NCI-H2227 (cell line): ENCODE measurements around the gene IFT88.
A peak's percentile ranks its signal among the peaks of the same experiment; 100 is the strongest.

ENCODE experiments used
- DNase-seq: peaks from one replicate; lab custom pipeline; 2025; ENCODE audit not compliant: unreplicated experiment; lab: John Stamatoyannopoulos, UW

IFT88 gene

DNA sequence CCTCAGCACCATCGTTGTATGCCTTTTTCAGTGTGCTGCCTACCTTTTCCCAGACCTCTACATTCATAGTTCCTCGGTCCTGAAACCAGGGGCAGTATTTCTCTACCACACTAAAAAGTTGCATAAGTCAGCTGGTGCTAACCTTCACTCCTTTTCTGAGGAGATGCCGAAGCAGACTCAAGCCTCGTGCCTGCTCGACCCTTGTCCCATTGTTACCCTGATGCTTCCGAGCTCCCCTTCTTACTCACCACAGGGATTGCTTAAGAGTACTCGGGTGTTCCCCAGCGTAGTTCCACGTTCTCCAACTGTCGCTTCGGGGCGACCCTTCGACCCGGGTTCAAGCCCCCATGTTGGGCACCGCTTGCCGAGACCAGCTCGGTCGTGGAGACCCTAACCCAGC, 117.6 kb downstream of the IFT88 start:
- DNase-seq = no peak

DNA sequence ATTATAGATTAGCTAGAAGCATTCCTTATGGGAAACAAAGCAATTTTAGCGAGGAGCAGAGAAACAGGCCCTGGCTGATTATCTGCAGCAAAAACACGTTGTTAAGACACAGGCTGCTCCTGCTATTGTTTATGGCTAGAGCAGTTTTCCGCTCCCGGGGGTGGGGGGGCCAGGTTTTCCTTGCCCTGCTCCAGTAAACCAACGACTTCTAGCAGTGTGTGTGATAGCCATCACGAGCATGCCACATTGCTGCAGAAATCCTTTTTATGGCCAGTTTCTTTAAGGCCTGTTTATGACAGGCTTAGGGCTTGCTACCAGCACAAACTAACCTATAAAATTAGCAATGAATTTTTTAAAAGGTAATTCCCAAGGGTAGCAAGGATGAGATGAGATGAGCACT, 118.1 kb downstream of the IFT88 start:
- DNase-seq = no peak

DNA sequence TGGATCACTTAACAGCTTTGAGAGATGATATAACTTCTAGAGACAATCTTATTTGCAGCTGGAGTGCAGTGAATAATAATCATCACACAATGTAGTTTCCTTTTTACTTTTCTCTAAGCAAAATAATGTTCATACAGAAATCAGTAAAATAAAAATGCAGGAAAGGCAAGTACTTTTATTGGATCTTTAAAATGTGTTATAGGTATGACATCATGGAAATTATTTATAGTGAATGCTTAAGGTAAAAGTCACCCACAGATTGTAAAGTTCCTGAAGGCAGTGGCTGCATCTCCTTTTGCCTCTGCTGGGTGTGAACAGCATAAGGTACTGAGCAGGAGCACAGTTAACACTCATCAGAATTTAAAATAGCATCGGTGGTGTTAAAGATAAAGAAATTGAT, 119.2 kb downstream of the IFT88 start:
- DNase-seq = no peak

DNA sequence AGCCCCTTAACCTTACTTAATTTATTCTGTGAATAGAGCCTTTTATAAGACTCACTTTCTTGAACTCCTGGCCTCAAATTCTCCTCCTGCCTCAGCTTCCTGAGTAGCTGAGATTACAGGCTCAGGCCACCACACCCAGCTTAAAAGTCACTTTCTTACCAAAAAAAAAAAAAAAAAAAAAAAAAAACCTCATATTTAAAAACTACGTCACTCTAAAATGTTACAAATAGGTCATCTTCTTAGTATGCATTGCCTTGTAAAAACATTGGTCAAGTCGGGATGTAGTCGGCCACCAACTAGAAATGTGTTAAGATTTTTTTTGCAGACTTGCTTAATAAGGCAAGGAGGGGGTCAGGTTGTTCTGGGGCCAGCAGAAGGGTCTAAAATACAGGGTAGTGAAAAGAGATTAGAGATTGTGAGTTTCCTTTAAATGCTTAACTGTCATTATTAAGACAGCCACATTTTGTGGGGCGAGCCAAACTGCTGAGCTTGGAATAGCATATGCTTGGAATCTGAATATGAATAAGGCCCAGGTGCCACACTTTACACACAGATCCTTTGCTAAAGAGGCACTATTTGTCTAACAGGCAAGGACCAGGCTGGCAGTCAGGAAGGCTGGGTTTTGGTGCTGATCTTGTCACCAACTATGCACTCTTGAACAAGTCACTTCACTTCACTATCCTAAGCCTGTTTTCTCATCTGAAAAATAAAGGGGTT, 120.1 kb downstream of the IFT88 start:
- DNase-seq = no peak

DNA sequence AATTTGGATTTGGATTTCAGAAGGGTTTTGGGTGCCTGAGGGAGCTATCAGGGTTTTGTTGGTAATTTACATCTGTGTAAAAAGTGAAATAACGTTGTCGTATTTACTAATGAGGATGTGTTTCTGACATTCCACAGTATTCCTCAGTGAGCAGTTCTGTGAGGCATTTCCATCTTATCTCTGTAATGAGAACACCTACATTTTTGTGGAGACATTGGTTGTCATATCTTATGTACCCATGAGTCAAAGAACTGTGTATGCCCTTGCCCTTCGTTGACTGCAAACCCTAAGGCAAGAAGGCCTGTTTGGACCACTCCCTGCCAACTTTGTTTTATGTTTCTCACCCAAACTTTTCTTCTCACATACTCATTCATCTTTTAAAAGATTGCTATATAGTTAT, 122.3 kb downstream of the IFT88 start:
- no peak for DNase-seq

DNA sequence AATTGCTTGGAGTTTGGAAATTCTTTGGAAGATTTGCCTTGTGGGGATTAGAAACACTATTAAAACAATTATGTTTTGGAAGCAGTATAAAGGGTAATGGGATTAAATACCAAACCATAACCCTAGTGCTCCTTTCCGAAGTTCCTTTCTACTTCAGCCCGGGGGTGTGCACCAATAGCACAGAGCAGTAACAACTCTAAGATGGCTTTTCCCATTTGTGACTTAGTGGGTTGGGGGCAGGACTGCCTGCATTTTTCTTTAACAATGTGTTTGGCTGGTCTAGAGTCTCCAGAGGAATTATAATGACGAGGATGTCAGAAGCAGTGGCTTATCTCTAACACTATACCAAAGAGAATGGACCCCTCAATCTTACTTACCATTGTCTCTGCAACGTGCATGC, 124.7 kb downstream of the IFT88 start:
- DNase-seq = no peak

DNA sequence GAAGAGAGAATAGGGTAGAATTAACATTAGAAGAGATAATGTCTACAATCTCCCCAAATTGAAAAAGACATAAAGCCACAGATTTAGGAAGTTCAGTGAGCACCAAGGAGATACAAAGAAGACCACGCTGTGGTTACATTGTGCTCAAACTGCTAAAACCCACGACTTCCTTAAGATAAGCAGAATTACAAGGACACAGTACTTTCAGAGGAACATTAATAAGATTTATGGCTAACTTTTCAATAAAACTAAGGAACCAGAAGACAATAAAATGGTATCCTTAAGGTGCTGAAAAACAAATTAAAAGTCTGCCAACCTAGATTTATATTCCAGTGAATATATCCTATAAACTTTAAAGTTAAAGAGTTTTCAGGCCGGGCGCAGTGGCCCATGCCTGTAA, 129.1 kb downstream of the IFT88 start:
- no peak for DNase-seq

DNA sequence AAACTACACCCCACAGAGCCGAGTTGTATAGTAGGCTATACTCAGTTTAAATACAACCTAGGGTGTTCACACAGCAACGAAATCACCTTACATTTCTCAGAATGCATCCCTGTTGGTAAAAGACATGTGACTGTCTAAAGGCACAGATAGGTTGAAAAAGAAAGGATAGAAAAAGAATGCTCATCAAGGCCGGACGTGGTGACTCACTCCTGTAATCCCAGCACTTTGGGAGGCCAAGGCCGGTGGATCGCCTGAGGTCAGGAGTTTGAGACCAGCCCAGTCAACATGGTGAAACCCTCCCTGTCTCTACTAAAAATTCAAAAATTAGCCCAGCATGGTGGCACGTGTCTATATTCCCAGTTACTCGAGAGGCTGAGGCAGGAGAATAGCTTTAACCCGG, 132.8 kb downstream of the IFT88 start:
- no peak for DNase-seq

DNA sequence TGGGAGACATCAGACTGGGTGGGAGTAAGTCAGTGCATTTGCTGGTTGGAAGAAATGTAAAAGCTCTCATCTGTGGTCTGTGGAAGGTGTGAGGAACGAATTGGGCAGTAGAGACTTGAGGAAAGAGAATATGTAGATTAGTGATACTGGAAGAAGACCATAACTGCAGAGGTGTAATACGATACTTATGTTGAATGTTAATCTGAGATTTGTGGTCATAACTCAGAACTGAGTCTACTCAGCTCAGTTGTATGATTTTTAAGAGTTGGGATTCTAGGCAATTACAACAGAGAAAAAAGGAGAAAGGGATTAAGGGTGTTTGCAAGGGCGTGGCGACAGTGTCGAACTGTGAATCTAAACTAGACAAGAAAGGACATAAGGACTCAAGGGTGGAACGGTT, 133.3 kb downstream of the IFT88 start:
- DNase-seq = no peak

DNA sequence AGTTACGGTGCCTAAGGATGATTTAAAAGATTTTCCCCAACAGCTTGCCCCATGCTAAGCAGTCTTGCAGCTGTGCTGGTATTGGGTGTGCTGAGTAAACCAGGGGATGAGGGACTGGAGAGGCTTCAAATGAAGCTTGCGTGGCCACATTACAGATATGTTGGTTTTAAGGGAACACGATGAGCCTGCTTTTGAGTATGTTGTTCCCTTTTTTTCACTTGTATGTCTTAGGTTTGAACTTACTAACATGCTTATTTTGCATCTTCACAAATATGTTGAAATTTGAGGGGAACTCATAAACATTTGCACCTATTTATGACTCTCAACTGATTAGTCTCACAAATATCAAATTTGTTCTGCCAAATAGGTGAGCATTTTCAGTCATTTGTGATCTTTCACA, 134.5 kb downstream of the IFT88 start:
- DNase-seq = no peak

DNA sequence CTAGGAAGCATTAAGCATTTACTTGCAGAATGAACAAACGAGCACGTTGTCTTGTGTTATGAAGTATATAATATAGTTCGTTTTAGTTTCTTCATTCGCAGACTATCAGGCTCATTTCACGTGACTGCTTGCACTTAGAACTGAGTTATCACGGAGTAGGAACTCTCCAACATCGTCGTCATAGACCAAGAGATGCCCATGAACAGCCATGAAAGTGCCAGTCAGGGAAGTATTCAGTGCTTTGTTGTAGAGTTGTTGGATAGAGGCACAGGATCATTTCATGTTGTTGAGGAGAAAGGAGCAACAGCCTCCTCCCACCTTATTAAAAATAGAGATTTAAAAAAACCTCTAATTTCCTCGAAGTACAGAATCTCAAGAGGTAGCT, 135.6 kb downstream of the IFT88 start:
- no peak for DNase-seq

DNA sequence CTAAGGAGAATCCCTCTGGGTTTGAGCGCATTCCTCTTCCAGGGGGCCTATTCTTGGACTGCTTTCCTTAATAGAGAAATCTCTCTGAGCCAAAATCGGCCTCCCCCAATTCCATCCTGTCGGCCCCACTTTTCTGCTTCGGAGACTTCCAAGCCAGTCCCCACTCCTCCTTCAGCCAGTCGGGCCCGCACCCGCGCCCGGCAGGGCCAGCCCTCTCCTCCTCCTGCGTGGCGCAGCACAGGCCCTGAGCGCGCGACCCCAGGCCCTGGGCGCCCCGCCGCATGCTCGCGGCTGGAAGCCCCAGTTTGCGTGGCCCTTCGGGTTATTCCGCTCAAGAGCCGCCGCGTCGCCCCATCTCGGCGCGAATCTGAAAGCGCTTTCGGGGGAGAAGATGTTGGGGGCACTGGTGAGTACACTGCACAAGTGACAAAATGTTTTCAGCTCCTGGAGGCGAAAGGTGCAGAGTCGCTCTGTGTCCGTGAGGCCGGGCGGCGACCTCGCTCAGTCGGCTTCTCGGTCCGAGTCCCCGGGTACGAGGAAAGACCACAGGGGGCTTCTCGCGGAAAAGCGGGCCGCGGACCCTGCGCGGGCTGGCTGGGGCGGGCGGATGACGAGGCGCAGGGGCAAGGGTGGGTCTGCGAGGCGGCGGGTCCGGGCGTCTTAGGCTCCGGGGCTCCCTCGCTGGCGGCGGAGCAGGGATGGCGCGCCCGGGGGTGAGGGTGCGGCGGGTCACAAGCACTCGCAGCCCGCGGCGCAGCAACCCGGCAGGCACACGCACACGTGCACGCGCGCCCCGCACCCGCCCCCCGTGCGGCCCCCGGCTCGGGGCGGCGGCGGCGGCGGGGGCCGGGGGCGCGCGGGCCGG, 136.2 kb downstream of the IFT88 start, which contains the start of gene IL17D:
TSS of gene IL17D (plus strand) at position 785 of the 865 bp plus-strand sequence. CDS start 303 bp downstream, outside the sequence.
- peak; percentile 30 for DNase-seq

DNA sequence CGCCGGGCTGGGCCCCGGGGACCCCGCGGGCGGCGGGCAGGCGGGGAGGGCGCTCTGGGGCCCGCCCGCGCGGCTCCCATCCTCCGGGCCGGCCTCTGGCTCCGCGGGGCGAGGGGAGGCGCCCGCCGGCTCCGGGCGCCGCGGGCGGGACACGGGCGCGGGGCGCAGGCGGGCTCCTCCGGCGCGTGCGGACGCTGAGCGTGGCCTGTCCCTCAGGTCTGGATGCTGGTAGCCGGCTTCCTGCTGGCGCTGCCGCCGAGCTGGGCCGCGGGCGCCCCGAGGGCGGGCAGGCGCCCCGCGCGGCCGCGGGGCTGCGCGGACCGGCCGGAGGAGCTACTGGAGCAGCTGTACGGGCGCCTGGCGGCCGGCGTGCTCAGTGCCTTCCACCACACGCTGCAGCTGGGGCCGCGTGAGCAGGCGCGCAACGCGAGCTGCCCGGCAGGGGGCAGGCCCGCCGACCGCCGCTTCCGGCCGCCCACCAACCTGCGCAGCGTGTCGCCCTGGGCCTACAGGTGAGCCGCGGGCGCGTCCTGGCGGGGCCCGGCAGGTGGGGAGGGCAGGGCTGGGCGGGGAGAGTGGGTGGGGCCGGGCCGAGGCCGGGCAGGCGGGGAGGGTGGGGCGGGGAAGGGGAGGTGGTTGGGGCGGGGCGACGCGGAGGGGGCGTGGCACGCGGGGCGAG, 137.0 kb downstream of the IFT88 start:
- DNase-seq = peak; percentile 73

DNA sequence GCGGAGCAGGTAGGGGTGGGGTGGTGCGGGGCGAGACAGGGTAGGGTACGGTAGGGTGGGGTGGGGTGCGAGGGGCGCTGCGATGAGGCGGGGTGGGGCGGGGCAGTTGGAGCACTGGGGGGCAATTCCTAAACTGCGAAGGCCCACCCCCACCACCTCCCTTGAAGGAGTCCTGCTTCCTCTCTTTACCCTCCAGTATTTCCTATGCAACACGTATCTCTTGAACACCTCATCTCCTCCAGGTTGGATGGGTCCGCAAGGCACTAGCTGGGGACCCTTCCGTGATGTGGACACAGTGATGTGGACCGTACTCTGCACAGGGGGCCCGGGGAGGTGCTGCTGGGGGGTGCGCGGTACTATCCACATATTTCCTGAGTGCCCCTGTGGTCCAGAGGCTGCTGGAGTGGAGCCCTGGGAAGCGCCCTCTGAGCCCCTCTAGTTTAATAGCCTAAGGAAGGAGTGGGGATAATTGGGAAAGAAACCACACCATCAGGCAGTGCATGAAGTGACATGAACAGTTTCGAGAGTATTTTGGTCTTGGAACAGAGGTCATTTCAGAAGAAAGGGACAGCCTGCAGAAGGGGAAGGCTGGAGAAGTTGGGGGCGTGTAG, 137.6 kb downstream of the IFT88 start:
- DNase-seq = no peak

DNA sequence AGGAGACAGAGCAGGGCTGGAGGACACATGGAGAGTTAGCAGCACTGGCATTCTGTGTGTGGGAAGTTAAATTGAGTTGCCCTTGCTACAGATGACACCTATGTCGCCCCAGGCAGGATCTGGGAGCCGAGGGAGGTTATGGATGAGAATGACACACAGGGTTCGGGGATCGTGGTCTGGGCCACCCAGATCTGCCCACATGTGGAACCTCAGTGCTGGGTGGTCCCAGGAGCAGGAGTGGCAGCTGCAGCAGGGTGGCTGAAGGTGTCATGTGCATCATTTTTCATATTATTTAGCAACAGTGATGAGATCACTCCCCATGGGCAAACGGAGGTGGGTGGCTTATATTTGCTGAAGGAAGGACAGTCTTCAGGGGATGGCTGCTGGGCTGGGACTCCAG, 139.7 kb downstream of the IFT88 start:
- no peak for DNase-seq

DNA sequence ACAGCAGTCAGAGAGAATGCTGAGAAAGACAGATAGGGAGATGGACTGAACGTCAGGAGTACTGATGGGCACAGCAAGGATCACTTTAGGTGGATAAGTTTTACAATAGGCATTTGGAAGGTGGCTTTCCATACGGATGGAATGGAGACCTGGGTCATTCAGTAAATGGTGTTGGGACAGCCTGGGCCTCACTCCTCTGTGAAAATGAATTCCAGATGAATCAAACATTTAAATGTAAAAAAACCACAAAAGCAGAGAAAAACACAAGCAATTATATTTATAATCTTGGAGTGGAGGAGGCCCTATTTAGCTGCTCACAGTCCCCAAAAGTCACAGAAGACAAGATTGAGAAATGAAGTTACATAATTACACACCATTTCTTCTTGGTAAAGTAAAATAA, 141.3 kb downstream of the IFT88 start:
- DNase-seq = no peak

DNA sequence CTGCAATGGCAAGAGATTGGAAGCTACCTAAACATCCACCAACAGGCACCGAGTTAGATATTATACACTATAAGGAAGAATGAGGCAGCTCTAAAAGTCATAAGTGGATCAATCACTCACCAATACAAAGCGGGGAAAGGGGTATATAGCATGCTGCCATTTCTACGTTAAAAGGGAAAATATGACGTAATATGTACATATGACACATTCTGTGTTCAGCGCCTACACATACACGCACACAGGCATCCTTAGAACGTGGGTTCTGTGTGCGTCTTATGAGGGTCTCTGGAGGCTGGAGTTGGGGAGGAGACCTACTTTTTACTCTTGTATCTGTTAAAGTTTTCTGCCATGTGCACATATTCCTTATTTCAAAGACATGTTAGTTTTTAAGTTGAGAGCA, 142.4 kb downstream of the IFT88 start:
- DNase-seq = no peak

DNA sequence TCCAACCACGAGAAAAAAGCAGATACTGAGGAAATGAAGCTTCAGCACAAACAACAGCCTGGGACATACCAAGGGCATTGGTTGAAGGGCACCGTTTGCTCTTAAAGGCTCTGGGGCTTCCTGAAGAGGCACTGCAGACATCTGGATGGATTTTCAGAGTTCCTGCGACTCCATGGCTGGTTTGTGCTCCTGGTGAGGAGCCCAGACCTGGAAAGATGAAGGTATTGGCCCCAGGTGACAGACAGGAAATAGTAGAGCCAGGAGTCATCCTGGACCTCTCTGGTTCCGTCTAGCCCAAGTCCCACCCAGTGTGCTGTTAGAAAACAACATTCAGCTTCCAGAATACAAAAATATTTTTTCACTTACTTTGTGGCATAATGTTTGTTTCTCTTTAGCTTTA, 142.8 kb downstream of the IFT88 start:
- DNase-seq = no peak

DNA sequence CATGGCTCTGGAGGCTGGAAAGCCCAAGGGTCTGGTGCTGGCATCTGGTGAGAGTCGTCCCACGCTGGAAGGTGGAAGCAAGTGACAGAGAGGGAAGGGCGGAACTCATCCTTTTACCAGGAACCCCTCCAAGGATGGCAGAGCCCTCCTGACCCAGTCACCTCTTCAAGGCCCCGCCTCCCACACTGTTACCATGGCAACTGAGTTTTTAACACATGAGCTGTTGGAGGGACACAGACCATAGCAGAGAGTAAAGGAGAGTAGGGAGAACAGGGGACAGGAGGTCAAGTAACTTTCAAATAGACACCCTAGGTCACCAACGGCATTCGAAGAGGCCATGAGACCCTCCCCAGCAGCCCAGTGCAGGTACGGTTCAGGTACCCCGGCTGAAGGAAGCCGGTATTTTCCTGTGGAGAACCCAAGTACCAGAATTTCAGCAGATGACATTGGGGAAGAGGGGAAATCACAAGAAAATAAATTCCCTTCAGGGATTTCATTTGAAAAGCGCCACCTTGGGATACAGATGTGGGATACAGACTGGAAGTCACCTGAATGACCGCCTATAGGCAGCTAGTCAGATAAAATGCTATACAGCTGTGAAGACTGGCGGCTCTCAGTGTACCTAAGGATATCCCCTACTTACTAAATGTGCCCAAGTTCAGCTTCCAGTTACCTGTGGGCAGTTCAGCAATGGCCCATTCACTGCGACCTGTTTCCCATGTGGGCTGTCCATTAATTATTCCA, 144.5 kb downstream of the IFT88 start:
- DNase-seq = no peak

DNA sequence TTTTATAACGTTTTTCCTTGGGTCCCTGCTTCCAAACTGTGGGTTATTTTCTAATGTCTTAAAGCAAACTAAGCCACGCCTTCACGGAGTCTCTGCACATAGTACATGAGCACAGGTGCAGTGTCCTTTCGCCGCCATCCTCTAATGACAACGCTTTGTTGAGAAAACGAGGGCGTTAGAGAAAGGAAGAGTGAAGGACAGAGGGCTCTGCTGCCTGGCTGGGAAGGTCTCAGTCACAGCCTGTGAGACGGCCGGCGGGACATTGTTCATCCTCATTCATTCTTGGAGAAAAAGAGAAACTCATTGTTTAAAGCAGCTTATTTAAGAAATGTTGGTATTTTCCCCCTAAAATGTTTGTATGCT, 146.0 kb downstream of the IFT88 start:
- DNase-seq = peak; percentile 2

DNA sequence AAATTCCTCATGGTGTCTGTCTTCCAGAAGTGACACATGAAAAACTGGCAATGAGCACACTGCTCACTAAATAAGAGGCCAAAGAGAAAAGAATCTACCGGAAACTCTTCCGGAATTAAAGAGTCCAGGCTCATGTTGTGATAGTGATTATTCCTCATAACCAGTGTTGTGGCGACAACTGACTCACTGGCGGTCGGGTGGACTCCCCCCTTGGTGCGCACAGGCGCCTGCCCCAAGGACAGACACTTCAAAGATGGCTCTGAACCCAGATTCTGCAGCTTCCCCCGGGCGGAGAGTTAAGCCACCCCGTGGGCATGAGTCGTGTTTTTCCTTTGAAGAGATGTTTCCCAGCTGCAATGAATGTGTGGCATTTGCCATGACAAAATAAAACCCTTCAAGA, 146.8 kb downstream of the IFT88 start:
- no peak for DNase-seq
